H1 (cell line): Measurements from ENCODE around the gene FITM2. TPM values are rescaled to one million over a fixed set of nuclear protein-coding genes. Genes with fewer than 3 reads are reported as not detected.

Source experiments
- E2F6 ChIP-seq: IDR thresholded peaks from 2 replicates; pipeline ENCODE4 v1.6.1; 2012; ENCODE audit warnings: inconsistent platforms
- EP300 ChIP-seq, 2 experiments: IDR thresholded peaks; 1 replicate in 1 of 2; 2 replicates in 1 of 2; pipeline ENCODE4 v1.6.1; 2011 to 2012; ENCODE audit warnings: low read depth in 2 of 2, low read length in 2 of 2, mild to moderate bottlenecking in 2 of 2, borderline replicate concordance in 1 of 2, inconsistent platforms in 1 of 2, moderate library complexity in 1 of 2
- GABPA ChIP-seq: IDR thresholded peaks from 2 replicates; pipeline ENCODE4 v1.6.1; 2011; ENCODE audit warnings: mild to moderate bottlenecking, low read length, moderate library complexity, borderline replicate concordance; ENCODE audit not compliant: insufficient read depth
- RAD21 ChIP-seq, 2 experiments: IDR thresholded peaks in 1 of 2; conservative IDR thresholded peaks in 1 of 2; 2 replicates each; pipeline ENCODE4 v1.6.1; 2011; ENCODE audit warnings: low read depth in 2 of 2, low read length in 2 of 2, improper control_type of control experiment in 1 of 2, inconsistent platforms in 1 of 2, mild to moderate bottlenecking in 1 of 2, moderate library complexity in 1 of 2
- SIN3A ChIP-seq, 2 experiments: IDR thresholded peaks in 1 of 2; conservative IDR thresholded peaks in 1 of 2; 2 replicates each; pipeline ENCODE4 v1.6.1; 2011 to 2012; ENCODE audit warnings: low read length in 2 of 2, improper control_type of control experiment in 1 of 2, low read depth in 1 of 2, mild to moderate bottlenecking in 1 of 2
- polyA plus RNA-seq, 7 experiments: library from polyadenylated mRNA; depleted of rRNA in 3 of 7; stranded (reverse) in 5 of 7; unstranded in 2 of 7; fragments of >200 nt in 5 of 7; fragments of 200-250 nt in 2 of 7; gene quantifications; 1 replicate in 5 of 7; 2 replicates in 1 of 7; 4 replicates in 1 of 7; pipeline versions ENCODE4 v1.2.1 to v1.2.3, GENCODE V29; 2011 to 2013; ENCODE audit warnings: missing spikeins in 2 of 7, mixed read lengths in 2 of 7
- total RNA-seq: library from RNA; stranded (reverse); fragmentation: NEBNext Ultra II Directional; extraction: Animal tissue kit (Norgen Biotek cat#: 25700); gene quantifications from 2 replicates; pipeline ENCODE4 v1.2.1, GENCODE V29; 2021

The FITM2 gene
- total and polyA plus RNA-seq, 2 of the 8 experiments (the other 6 are each of a cell fraction or from before 2014, with no cell fraction given) = 1.1 to 2.1 TPM

- TF ChIP-seq E2F6 = no peak
- TF ChIP-seq EP300 (IDR thresholded peaks at IDR 0.05; ENCODE audit: borderline replicate concordance in 1 of 2, low read depth in 2 of 2, low read length in 2 of 2) = no peak
- no peak for TF ChIP-seq RAD21 (IDR thresholded peaks at IDR 0.05 in 1 of 2, conservative IDR thresholded peaks at IDR 0.05 in 1 of 2; ENCODE audit: low read depth in 2 of 2, low read length in 2 of 2)
- no peak for TF ChIP-seq GABPA
- TF ChIP-seq SIN3A (conservative IDR thresholded peaks at IDR 0.05 in 1 of 2, IDR thresholded peaks at IDR 0.05 in 1 of 2; ENCODE audit: low read depth in 1 of 2, low read length in 2 of 2) = no peak
Measured at GRCh38 chr20:44273231-44274215, 37.5 kb downstream of the FITM2 start (continued).
